ENCODE measurements around the gene XAGE3.
"Not testable (repeated sequence)": the region's sequence is repeated elsewhere in the genome, so short reads cannot be mapped to it uniquely, and the experiment has no call there.

DNA sequence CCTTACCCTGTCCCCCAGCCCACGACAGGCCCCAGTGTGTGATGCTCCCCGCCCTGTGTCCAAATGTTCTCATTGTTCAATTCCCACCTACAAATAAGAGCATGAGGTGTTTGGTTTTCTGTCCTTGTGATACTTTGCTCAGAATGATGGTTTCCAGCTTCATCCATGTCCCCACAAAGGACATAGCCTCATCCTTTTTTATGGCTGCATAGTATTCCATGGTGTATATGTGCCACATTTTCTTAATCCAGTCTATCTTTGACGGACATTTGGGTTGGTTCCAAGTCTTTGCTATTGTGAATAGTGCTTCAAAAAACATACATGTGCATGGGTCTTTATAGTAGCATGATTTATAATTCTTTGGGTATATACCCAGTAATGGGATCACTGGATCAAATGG, 24.3 kb downstream of the XAGE3 start:
- TF ChIP-seq, protein P1, sequence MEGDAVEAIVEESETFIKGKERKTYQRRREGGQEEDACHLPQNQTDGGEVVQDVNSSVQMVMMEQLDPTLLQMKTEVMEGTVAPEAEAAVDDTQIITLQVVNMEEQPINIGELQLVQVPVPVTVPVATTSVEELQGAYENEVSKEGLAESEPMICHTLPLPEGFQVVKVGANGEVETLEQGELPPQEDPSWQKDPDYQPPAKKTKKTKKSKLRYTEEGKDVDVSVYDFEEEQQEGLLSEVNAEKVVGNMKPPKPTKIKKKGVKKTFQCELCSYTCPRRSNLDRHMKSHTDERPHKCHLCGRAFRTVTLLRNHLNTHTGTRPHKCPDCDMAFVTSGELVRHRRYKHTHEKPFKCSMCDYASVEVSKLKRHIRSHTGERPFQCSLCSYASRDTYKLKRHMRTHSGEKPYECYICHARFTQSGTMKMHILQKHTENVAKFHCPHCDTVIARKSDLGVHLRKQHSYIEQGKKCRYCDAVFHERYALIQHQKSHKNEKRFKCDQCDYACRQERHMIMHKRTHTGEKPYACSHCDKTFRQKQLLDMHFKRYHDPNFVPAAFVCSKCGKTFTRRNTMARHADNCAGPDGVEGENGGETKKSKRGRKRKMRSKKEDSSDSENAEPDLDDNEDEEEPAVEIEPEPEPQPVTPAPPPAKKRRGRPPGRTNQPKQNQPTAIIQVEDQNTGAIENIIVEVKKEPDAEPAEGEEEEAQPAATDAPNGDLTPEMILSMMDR (IDR thresholded peaks at IDR 0.05 in 8 of 11, conservative IDR thresholded peaks at IDR 0.05 in 3 of 11) = not testable (repeated sequence)
- TF ChIP-seq POLR2AphosphoS5, POLR2A (IDR thresholded peaks at IDR 0.05): not testable (repeated sequence)

Measured in spleen (tissue), 7 donors.